Measurements from ENCODE around the gene KCNH5.
"Not testable (repeated sequence)": the region's sequence is repeated elsewhere in the genome, so short reads cannot be mapped to it uniquely, and the experiment has no call there.

KCNH5 gene

GRCh38 chr14:62882967-62883366, 162.3 kb downstream of the KCNH5 start:
- DNase-seq (ENCODE audit: low read depth): no peak

GRCh38 chr14:62866376-62866775, 178.9 kb downstream of the KCNH5 start:
- DNase-seq (ENCODE audit: low read depth): no peak

- no peak for DNase-seq (ENCODE audit: low read depth)
Observed at GRCh38 chr14:62864588-62864987, 180.7 kb downstream of the KCNH5 start.

- DNase-seq (ENCODE audit: low read depth): not testable (repeated sequence)
Observed at GRCh38 chr14:62858011-62858410, 187.2 kb downstream of the KCNH5 start.

GRCh38 chr14:62854951-62855350, 190.3 kb downstream of the KCNH5 start:
- no peak for DNase-seq (ENCODE audit: low read depth)

- no peak for DNase-seq (ENCODE audit: low read depth)
Observed at GRCh38 chr14:62847168-62847567, 198.1 kb downstream of the KCNH5 start.

GRCh38 chr14:62844546-62844945, 200.7 kb downstream of the KCNH5 start:
- no peak for DNase-seq (ENCODE audit: low read depth)

GRCh38 chr14:62824086-62824485, 221.2 kb downstream of the KCNH5 start:
- no peak for DNase-seq (ENCODE audit: low read depth)

GRCh38 chr14:62819931-62820330, 225.3 kb downstream of the KCNH5 start:
- DNase-seq (ENCODE audit: low read depth): no peak

GRCh38 chr14:62807636-62808035, 237.6 kb downstream of the KCNH5 start:
- DNase-seq (ENCODE audit: low read depth): no peak

- no peak for DNase-seq (ENCODE audit: low read depth)
Observed at GRCh38 chr14:62800577-62800976, 244.7 kb downstream of the KCNH5 start.

GRCh38 chr14:62796431-62796830, 248.8 kb downstream of the KCNH5 start:
- DNase-seq (ENCODE audit: low read depth): no peak

- DNase-seq (ENCODE audit: low read depth): no peak
Observed at GRCh38 chr14:62792578-62792977, 252.7 kb downstream of the KCNH5 start.

- not testable (repeated sequence) for DNase-seq (ENCODE audit: low read depth)
Observed at GRCh38 chr14:62781328-62781727, 263.9 kb downstream of the KCNH5 start.

- no peak for DNase-seq (ENCODE audit: low read depth)
Observed at GRCh38 chr14:62778852-62779251, 266.4 kb downstream of the KCNH5 start.

- DNase-seq (ENCODE audit: low read depth): no peak
Observed at GRCh38 chr14:62778310-62778709, 266.9 kb downstream of the KCNH5 start.

GRCh38 chr14:62777510-62777909, 267.7 kb downstream of the KCNH5 start:
- DNase-seq (ENCODE audit: low read depth): no peak

- no peak for DNase-seq (ENCODE audit: low read depth)
Observed at GRCh38 chr14:62776300-62776699, 269.0 kb downstream of the KCNH5 start.

GRCh38 chr14:62768753-62769152, 276.5 kb downstream of the KCNH5 start:
- no peak for DNase-seq (ENCODE audit: low read depth)

GRCh38 chr14:62763951-62764350, 281.3 kb downstream of the KCNH5 start:
- DNase-seq (ENCODE audit: low read depth): no peak

GRCh38 chr14:62759796-62760195, 285.5 kb downstream of the KCNH5 start:
- DNase-seq (ENCODE audit: low read depth): no peak

- DNase-seq (ENCODE audit: low read depth): not testable (repeated sequence)
Observed at GRCh38 chr14:62746881-62747280, 298.4 kb downstream of the KCNH5 start.

- no peak for DNase-seq (ENCODE audit: low read depth)
Observed at GRCh38 chr14:62745496-62745895, 299.8 kb downstream of the KCNH5 start.

- no peak for DNase-seq (ENCODE audit: low read depth)
Observed at GRCh38 chr14:62743560-62743959, 301.7 kb downstream of the KCNH5 start.

- DNase-seq (ENCODE audit: low read depth): no peak
Observed at GRCh38 chr14:62743118-62743517, 302.1 kb downstream of the KCNH5 start.

Data from T follicular helper cell (primary cell).